ENCODE results near the gene TENT4A. TPM values are rescaled to one million over a fixed set of nuclear protein-coding genes. Genes with fewer than 3 reads are reported as not detected.
A peak's percentile ranks its signal among the peaks of the same experiment; 100 is the strongest.

Gene TENT4A
- total RNA-seq, 2 donors from 2014 or later: 54.7 to 59.4 TPM

DNA sequence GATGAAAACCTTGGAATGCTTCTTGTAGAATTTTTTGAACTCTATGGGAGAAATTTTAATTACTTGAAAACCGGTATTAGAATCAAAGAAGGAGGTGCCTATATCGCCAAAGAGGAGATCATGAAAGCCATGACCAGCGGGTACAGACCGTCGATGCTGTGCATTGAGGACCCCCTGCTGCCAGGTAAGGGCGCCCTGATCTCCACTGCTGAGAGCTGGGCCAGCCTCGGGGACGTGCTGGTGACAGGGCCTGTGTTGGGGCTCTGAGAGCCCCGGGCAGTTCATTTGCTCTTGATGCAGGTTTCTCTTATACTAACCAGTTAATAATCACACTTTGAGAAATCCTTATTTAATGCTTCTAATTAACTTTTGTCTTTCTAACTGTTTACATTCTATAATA lies 33.0 kb downstream of the TENT4A start:
- Mint-ChIP-seq H3K27me3 (no peaks in the 10 kb centered on the region), H3K4me1 (peaks cover 16% of the 10 kb centered on the region), H3K36me3 (ENCODE audit: low read depth) (peaks cover 8% of the 10 kb centered on the region), H3K27ac (no peak overlapping the region), H3K4me3 (no peak overlapping the region)
- no peak for DNase-seq
- ATAC-seq: no peak
- H3K9me3 ChIP-seq (ENCODE audit: control insufficient read depth, low read length, poor library complexity, severe bottlenecking): no peaks in the 10 kb centered on the region

GRCh38 chr5:6747103-6747502 lies 33.9 kb downstream of the TENT4A start:
- peaks cover 16% of the 10 kb centered on the region for H3K4me1 Mint-ChIP-seq
- DNase-seq: no peak
- no peak overlapping the region for H3K4me3 Mint-ChIP-seq
- H3K36me3 Mint-ChIP-seq (ENCODE audit: low read depth): peaks cover 8% of the 10 kb centered on the region
- H3K9me3 ChIP-seq (ENCODE audit: control insufficient read depth, low read length, poor library complexity, severe bottlenecking): no peaks in the 10 kb centered on the region
- no peaks in the 10 kb centered on the region for H3K27me3 Mint-ChIP-seq
- H3K27ac Mint-ChIP-seq: no peak overlapping the region
- no peak for ATAC-seq

GRCh38 chr5:6748142-6748541 lies 34.9 kb downstream of the TENT4A start:
- Mint-ChIP-seq H3K4me1 (peaks cover 16% of the 10 kb centered on the region), H3K36me3 (ENCODE audit: low read depth) (peaks cover 8% of the 10 kb centered on the region), H3K4me3 (no peak overlapping the region), H3K27me3 (no peaks in the 10 kb centered on the region), H3K27ac (no peak overlapping the region)
- no peaks in the 10 kb centered on the region for H3K9me3 ChIP-seq (ENCODE audit: control insufficient read depth, low read length, poor library complexity, severe bottlenecking)
- ATAC-seq: no peak
- no peak for DNase-seq

GRCh38 chr5:6749026-6749716 lies 35.9 kb downstream of the TENT4A start:
- no peaks in the 10 kb centered on the region for H3K9me3 ChIP-seq (ENCODE audit: control insufficient read depth, low read length, poor library complexity, severe bottlenecking)
- peaks cover 16% of the 10 kb centered on the region for H3K4me1 Mint-ChIP-seq
- ATAC-seq (no peak), DNase-seq (no peak)
- H3K4me3 Mint-ChIP-seq: no peak overlapping the region
- H3K27me3 Mint-ChIP-seq: no peaks in the 10 kb centered on the region
- peak overlapping the region; percentile 19 for H3K27ac Mint-ChIP-seq
- H3K36me3 Mint-ChIP-seq (ENCODE audit: low read depth): peaks cover 12% of the 10 kb centered on the region

GRCh38 chr5:6750142-6750840 lies 37.1 kb downstream of the TENT4A start:
- DNase-seq (no peak), ATAC-seq (no peak)
- Mint-ChIP-seq H3K27me3 (no peaks in the 10 kb centered on the region), H3K4me1 (peaks cover 13% of the 10 kb centered on the region), H3K4me3 (no peak overlapping the region), H3K27ac (no peak overlapping the region), H3K36me3 (ENCODE audit: low read depth) (peaks cover 12% of the 10 kb centered on the region)
- H3K9me3 ChIP-seq (ENCODE audit: control insufficient read depth, low read length, poor library complexity, severe bottlenecking): no peaks in the 10 kb centered on the region

DNA sequence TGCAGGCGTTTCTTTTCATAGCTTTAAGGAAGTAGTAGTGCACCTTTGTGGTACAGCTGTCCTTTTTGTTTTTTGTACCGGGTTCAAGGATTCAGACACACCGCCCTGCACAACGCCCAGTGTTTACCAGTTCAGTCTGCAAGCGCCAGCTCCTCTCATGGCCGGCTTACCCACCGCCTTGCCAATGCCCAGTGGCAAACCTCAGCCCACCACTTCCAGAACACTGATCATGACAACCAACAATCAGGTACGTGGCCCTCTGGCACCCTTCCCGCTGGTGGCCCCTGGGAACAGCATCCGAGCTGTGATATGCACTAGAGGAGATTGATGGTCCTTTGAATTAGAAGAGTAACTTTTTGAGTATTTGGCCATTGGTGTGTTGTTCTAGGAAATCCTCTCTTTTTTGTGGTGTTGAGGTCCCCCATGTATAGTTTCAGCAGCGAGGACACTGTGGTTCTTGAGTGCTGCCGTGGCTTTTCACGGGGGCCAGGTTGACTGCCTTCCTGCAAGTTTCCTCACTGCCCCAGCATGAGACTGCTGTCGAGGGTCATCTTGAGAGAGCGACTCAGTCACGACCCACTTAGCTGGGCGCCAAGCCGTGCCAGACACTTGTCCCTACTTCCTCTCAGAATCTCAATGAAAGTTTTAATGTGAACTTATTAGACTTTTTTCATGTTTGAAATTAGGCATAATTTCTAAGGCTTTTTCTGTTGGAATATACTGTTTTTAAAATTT lies 37.9 kb downstream of the TENT4A start:
- Mint-ChIP-seq H3K4me3 (no peak overlapping the region), H3K27ac (no peak overlapping the region), H3K4me1 (peaks cover 9% of the 10 kb centered on the region), H3K27me3 (no peaks in the 10 kb centered on the region), H3K36me3 (ENCODE audit: low read depth) (peaks cover 14% of the 10 kb centered on the region)
- ATAC-seq: no peak
- no peaks in the 10 kb centered on the region for H3K9me3 ChIP-seq (ENCODE audit: control insufficient read depth, low read length, poor library complexity, severe bottlenecking)
- no peak for DNase-seq

- H3K4me3 Mint-ChIP-seq: no peak overlapping the region
- H3K9me3 ChIP-seq (ENCODE audit: control insufficient read depth, low read length, poor library complexity, severe bottlenecking): no peaks in the 10 kb centered on the region
- H3K36me3 Mint-ChIP-seq (ENCODE audit: low read depth): peaks cover 14% of the 10 kb centered on the region
- DNase-seq (no peak), ATAC-seq (no peak)
- H3K27me3 Mint-ChIP-seq: no peaks in the 10 kb centered on the region
- no peak overlapping the region for H3K27ac Mint-ChIP-seq
- H3K4me1 Mint-ChIP-seq: peaks cover 7% of the 10 kb centered on the region
Observed at GRCh38 chr5:6752236-6752635, 39.0 kb downstream of the TENT4A start.

DNA sequence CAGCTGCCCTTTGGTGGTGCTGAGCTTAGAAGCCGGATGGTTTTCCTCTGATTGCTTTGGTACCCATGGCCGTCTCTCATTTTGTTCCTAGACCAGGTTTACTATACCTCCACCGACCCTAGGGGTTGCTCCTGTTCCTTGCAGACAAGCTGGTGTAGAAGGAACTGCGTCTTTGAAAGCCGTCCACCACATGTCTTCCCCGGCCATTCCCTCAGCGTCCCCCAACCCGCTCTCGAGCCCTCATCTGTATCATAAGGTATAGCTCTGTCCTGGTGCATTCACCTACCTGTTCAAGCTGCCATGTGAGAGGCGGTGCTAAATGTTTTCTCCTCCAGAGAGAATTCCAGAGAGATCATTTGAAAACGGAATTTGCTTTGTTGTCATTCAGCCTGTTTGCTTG lies 39.5 kb downstream of the TENT4A start:
- peaks cover 5% of the 10 kb centered on the region for H3K4me1 Mint-ChIP-seq
- H3K9me3 ChIP-seq (ENCODE audit: control insufficient read depth, low read length, poor library complexity, severe bottlenecking): no peaks in the 10 kb centered on the region
- no peaks in the 10 kb centered on the region for H3K27me3 Mint-ChIP-seq
- H3K27ac Mint-ChIP-seq: no peak overlapping the region
- peaks cover 14% of the 10 kb centered on the region for H3K36me3 Mint-ChIP-seq (ENCODE audit: low read depth)
- ATAC-seq (no peak), DNase-seq (no peak)
- no peak overlapping the region for H3K4me3 Mint-ChIP-seq

GRCh38 chr5:6753851-6754250 lies 40.6 kb downstream of the TENT4A start:
- no peak for ATAC-seq
- Mint-ChIP-seq H3K36me3 (ENCODE audit: low read depth) (peaks cover 12% of the 10 kb centered on the region), H3K4me1 (no peaks in the 10 kb centered on the region), H3K27me3 (no peaks in the 10 kb centered on the region), H3K27ac (peak overlapping the region; percentile 82), H3K4me3 (no peak overlapping the region)
- no peaks in the 10 kb centered on the region for H3K9me3 ChIP-seq (ENCODE audit: control insufficient read depth, low read length, poor library complexity, severe bottlenecking)
- no peak for DNase-seq

DNA sequence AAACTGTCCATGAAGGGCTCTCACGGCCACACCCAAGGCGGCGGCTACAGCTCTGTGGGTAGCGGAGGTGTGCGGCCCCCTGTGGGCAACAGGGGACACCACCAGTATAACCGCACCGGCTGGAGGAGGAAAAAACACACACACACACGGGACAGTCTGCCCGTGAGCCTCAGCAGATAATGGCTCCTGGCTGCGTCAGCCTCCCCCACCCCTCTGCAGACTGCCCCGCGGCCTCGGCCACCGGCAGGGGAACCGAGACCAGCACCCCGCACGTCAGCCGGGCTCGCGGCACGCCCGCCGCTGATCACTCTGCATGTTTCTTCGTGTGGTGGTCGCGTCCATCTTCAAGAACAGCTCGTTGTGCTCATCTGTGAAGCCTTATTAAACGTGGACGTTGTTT lies 41.5 kb downstream of the TENT4A start:
- Mint-ChIP-seq H3K27me3 (no peaks in the 10 kb centered on the region), H3K27ac (no peak overlapping the region), H3K4me1 (no peaks in the 10 kb centered on the region), H3K36me3 (ENCODE audit: low read depth) (peaks cover 11% of the 10 kb centered on the region), H3K4me3 (no peak overlapping the region)
- ATAC-seq (no peak), DNase-seq (no peak)
- H3K9me3 ChIP-seq (ENCODE audit: control insufficient read depth, low read length, poor library complexity, severe bottlenecking): no peaks in the 10 kb centered on the region

DNA sequence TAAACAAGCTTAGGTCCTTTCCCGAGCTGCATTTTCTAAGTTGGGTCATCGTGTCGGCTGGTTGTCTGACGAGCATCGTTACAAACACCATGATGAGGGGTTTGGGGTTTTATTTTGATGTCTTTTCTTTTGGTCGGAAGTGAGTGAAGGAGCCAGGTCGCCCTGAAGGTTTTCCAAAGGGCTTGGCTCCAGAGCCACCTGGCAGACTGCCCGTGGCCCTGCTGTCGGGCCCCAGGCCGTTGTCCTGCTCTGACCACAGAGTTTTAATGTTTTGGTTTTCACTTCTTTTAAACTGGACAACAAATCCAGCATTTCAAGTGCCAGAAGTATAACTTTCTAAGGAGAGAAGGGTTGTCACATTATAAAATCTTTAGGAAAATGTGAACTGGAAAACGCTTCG lies 42.3 kb downstream of the TENT4A start:
- ATAC-seq (no peak), DNase-seq (no peak)
- Mint-ChIP-seq H3K4me3 (no peak overlapping the region), H3K36me3 (ENCODE audit: low read depth) (peaks cover 8% of the 10 kb centered on the region), H3K27ac (peak overlapping the region; percentile 11), H3K4me1 (no peaks in the 10 kb centered on the region), H3K27me3 (no peaks in the 10 kb centered on the region)
- no peaks in the 10 kb centered on the region for H3K9me3 ChIP-seq (ENCODE audit: control insufficient read depth, low read length, poor library complexity, severe bottlenecking)

GRCh38 chr5:6755941-6756340 lies 42.7 kb downstream of the TENT4A start:
- DNase-seq (no peak), ATAC-seq (no peak)
- no peaks in the 10 kb centered on the region for H3K4me1 Mint-ChIP-seq
- no peaks in the 10 kb centered on the region for H3K9me3 ChIP-seq (ENCODE audit: control insufficient read depth, low read length, poor library complexity, severe bottlenecking)
- H3K27me3 Mint-ChIP-seq: no peaks in the 10 kb centered on the region
- peaks cover 8% of the 10 kb centered on the region for H3K36me3 Mint-ChIP-seq (ENCODE audit: low read depth)
- peak overlapping the region; percentile 11 for H3K27ac Mint-ChIP-seq
- H3K4me3 Mint-ChIP-seq: no peak overlapping the region

DNA sequence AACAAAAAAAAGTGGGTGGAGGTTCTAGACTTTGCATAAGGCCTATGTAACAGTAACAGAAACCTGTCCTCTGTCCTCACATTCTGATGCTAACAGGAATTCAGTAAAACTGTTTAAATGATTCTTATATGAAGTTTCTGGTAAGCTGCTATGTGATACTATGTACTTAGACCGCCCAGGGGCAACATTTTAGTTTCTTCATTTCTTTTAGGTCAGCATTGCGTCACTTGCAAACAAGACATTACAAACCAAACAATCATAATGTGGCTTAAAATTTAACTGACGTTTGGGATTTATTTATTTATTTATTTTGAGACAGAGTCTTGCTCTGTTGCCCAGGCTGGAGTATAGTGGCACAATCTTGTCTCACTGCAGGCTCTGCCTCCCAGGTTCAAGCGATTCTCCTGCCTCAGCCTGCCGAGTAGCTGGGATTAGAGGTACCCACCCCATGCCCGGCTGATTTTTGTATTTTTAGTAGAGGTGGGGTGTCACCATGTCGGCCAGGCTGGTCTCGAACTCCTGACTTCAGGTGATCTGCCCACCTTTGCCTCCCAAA lies 44.3 kb downstream of the TENT4A start:
- Mint-ChIP-seq H3K4me3 (no peak overlapping the region), H3K27ac (peak overlapping the region; percentile 16), H3K4me1 (no peaks in the 10 kb centered on the region), H3K36me3 (ENCODE audit: low read depth) (peaks cover 8% of the 10 kb centered on the region), H3K27me3 (no peaks in the 10 kb centered on the region)
- ATAC-seq (no peak), DNase-seq (no peak)
- H3K9me3 ChIP-seq (ENCODE audit: control insufficient read depth, low read length, poor library complexity, severe bottlenecking): no peaks in the 10 kb centered on the region
